Ovary (tissue), 3 donors: ENCODE results near the gene CEMP1.

Experiments
- CTCF ChIP-seq, 3 donors: fragments of 450-650 bp in 2 of 3; fragments of 200-600 bp in 1 of 3; IDR thresholded peaks; one replicate each; pipeline versions ENCODE4 v1.5.1 to v1.8.0; 2016 to 2022; ENCODE audit warnings: antibody characterized with exemption in 3 of 3, mild to moderate bottlenecking in 1 of 3
- EP300 ChIP-seq: sonication (generic); formaldehyde crosslinking; IDR thresholded peaks from one replicate; pipeline ENCODE4 v1.6.1; 2017; ENCODE audit warnings: antibody characterized with exemption
- POLR2A ChIP-seq: fragments of 450-650 bp; IDR thresholded peaks from one replicate; pipeline ENCODE4 v1.6.1; 2017; ENCODE audit warnings: antibody characterized with exemption, mild to moderate bottlenecking, moderate library complexity
- donor health status: DM: no; HTN: no; CAD: no.

- TF ChIP-seq POLR2A (no peak), EP300 (no peak), CTCF (IDR thresholded peaks at IDR 0.05) (no peak)
Measured at GRCh38 chr16:2483939-2484897, 47.0 kb downstream of the CEMP1 start.
